AG20443 (cell line): Measurements from ENCODE around the gene TAS2R1.
"Not testable (repeated sequence)": the region's sequence is repeated elsewhere in the genome, so short reads cannot be mapped to it uniquely, and the experiment has no call there.

Source experiments
- DNase-seq: peaks from one replicate; pipeline ENCODE4 v3.0.0; 2012; ENCODE audit warnings: low spot score, mixed read lengths

Gene TAS2R1

GRCh38 chr5:9622971-9623421 is 7.2 kb downstream of the TAS2R1 start:
- DNase-seq: no peak

GRCh38 chr5:9621379-9621903 is 8.7 kb downstream of the TAS2R1 start:
- DNase-seq: peak; percentile 21

GRCh38 chr5:9619331-9620092 is 10.6 kb downstream of the TAS2R1 start:
- DNase-seq: no peak

GRCh38 chr5:9617739-9618504 is 12.2 kb downstream of the TAS2R1 start:
- DNase-seq: no peak

- DNase-seq: no peak
Observed at GRCh38 chr5:9617221-9617620, 12.9 kb downstream of the TAS2R1 start.

GRCh38 chr5:9615331-9615730 is 14.8 kb downstream of the TAS2R1 start:
- DNase-seq: no peak

GRCh38 chr5:9613360-9613759 is 16.8 kb downstream of the TAS2R1 start:
- DNase-seq: no peak

GRCh38 chr5:9610969-9611368 is 19.2 kb downstream of the TAS2R1 start:
- DNase-seq: no peak

GRCh38 chr5:9610364-9610763 is 19.8 kb downstream of the TAS2R1 start:
- no peak for DNase-seq

- no peak for DNase-seq
Observed at GRCh38 chr5:9608093-9608492, 22.1 kb downstream of the TAS2R1 start.

- peak; percentile 18 for DNase-seq
Observed at GRCh38 chr5:9605041-9605838, 24.9 kb downstream of the TAS2R1 start.

- DNase-seq: peak; percentile 29
Observed at GRCh38 chr5:9604416-9604815, 25.7 kb downstream of the TAS2R1 start.

- DNase-seq: no peak
Observed at GRCh38 chr5:9601055-9601739, 29.0 kb downstream of the TAS2R1 start.

- DNase-seq: no peak
Observed at GRCh38 chr5:9599391-9599790, 30.8 kb downstream of the TAS2R1 start.

- DNase-seq: not testable (repeated sequence)
Observed at GRCh38 chr5:9598329-9598728, 31.8 kb downstream of the TAS2R1 start.

- not testable (repeated sequence) for DNase-seq
Observed at GRCh38 chr5:9597322-9597721, 32.8 kb downstream of the TAS2R1 start.

- DNase-seq: peak; percentile 28
Observed at GRCh38 chr5:9596824-9597223, 33.3 kb downstream of the TAS2R1 start.

- peak; percentile 15 for DNase-seq
Observed at GRCh38 chr5:9596171-9596780, 33.9 kb downstream of the TAS2R1 start.

- no peak for DNase-seq
Observed at GRCh38 chr5:9594913-9595312, 35.2 kb downstream of the TAS2R1 start.

GRCh38 chr5:9589049-9589835 is 40.9 kb downstream of the TAS2R1 start:
- DNase-seq: no peak
